ENCODE measurements around the gene PTPDC1.

The PTPDC1 gene

GRCh38 chr9:94148419-94148818 is 64.2 kb downstream of the PTPDC1 start:
- Histone ChIP-seq H3K27ac (ENCODE audit: low read length) (no peak overlapping the region), H3K27me3 (ENCODE audit: control insufficient read depth, insufficient read depth, low read length) (no peaks in the 10 kb centered on the region), H3K36me3 (ENCODE audit: control insufficient read depth, low read depth, low read length) (no peaks in the 10 kb centered on the region), H3K4me3 (ENCODE audit: low read length) (no peak overlapping the region), H3K4me1 (ENCODE audit: control insufficient read depth, low read depth, low read length) (peaks cover 17% of the 10 kb centered on the region), H3K9ac (ENCODE audit: low read length) (no peak overlapping the region), H3K9me3 (ENCODE audit: control insufficient read depth, low read depth, low read length) (no peaks in the 10 kb centered on the region)

- Histone ChIP-seq H3K36me3 (ENCODE audit: control insufficient read depth, low read depth, low read length) (no peaks in the 10 kb centered on the region), H3K27ac (ENCODE audit: low read length) (no peak overlapping the region), H3K9me3 (ENCODE audit: control insufficient read depth, low read depth, low read length) (no peaks in the 10 kb centered on the region), H3K4me1 (ENCODE audit: control insufficient read depth, low read depth, low read length) (peaks cover 17% of the 10 kb centered on the region), H3K9ac (ENCODE audit: low read length) (no peak overlapping the region), H3K27me3 (ENCODE audit: control insufficient read depth, insufficient read depth, low read length) (no peaks in the 10 kb centered on the region), H3K4me3 (ENCODE audit: low read length) (no peak overlapping the region)
Measured at GRCh38 chr9:94149696-94150095, 65.4 kb downstream of the PTPDC1 start.

- Histone ChIP-seq H3K36me3 (ENCODE audit: control insufficient read depth, low read depth, low read length) (no peaks in the 10 kb centered on the region), H3K9me3 (ENCODE audit: control insufficient read depth, low read depth, low read length) (no peaks in the 10 kb centered on the region), H3K4me1 (ENCODE audit: control insufficient read depth, low read depth, low read length) (peaks cover 17% of the 10 kb centered on the region), H3K9ac (ENCODE audit: low read length) (no peak overlapping the region), H3K4me3 (ENCODE audit: low read length) (peak overlapping the region; percentile 11), H3K27me3 (ENCODE audit: control insufficient read depth, insufficient read depth, low read length) (no peaks in the 10 kb centered on the region), H3K27ac (ENCODE audit: low read length) (no peak overlapping the region)
Measured at GRCh38 chr9:94150279-94150828, 66.1 kb downstream of the PTPDC1 start.

GRCh38 chr9:94150890-94151650 is 66.8 kb downstream of the PTPDC1 start:
- H3K9ac ChIP-seq (ENCODE audit: low read length): no peak overlapping the region

GRCh38 chr9:94153905-94154304 is 69.6 kb downstream of the PTPDC1 start:
- H3K9me3 ChIP-seq (ENCODE audit: control insufficient read depth, low read depth, low read length): no peaks in the 10 kb centered on the region
- no peaks in the 10 kb centered on the region for H3K27me3 ChIP-seq (ENCODE audit: control insufficient read depth, insufficient read depth, low read length)
- H3K4me3 ChIP-seq (ENCODE audit: low read length): no peak overlapping the region
- H3K36me3 ChIP-seq (ENCODE audit: control insufficient read depth, low read depth, low read length): no peaks in the 10 kb centered on the region
- no peak overlapping the region for H3K27ac ChIP-seq (ENCODE audit: low read length)
- no peak overlapping the region for H3K9ac ChIP-seq (ENCODE audit: low read length)
- H3K4me1 ChIP-seq (ENCODE audit: control insufficient read depth, low read depth, low read length): peaks cover 17% of the 10 kb centered on the region

More at GRCh38 chr9:94150890-94151650, 66.8 kb downstream of the PTPDC1 start:
- no peak overlapping the region for H3K27ac ChIP-seq (ENCODE audit: low read length)
- peaks cover 17% of the 10 kb centered on the region for H3K4me1 ChIP-seq (ENCODE audit: control insufficient read depth, low read depth, low read length)
- H3K9me3 ChIP-seq (ENCODE audit: control insufficient read depth, low read depth, low read length): no peaks in the 10 kb centered on the region
- no peaks in the 10 kb centered on the region for H3K36me3 ChIP-seq (ENCODE audit: control insufficient read depth, low read depth, low read length)
- H3K27me3 ChIP-seq (ENCODE audit: control insufficient read depth, insufficient read depth, low read length): no peaks in the 10 kb centered on the region
- H3K4me3 ChIP-seq (ENCODE audit: low read length): peak overlapping the region; percentile 11

- H3K4me3 ChIP-seq (ENCODE audit: low read length): no peak overlapping the region
- H3K9ac ChIP-seq (ENCODE audit: low read length): no peak overlapping the region
- no peaks in the 10 kb centered on the region for H3K36me3 ChIP-seq (ENCODE audit: control insufficient read depth, low read depth, low read length)
- H3K27me3 ChIP-seq (ENCODE audit: control insufficient read depth, insufficient read depth, low read length): no peaks in the 10 kb centered on the region
- H3K4me1 ChIP-seq (ENCODE audit: control insufficient read depth, low read depth, low read length): no peaks in the 10 kb centered on the region
- no peak overlapping the region for H3K27ac ChIP-seq (ENCODE audit: low read length)
- H3K9me3 ChIP-seq (ENCODE audit: control insufficient read depth, low read depth, low read length): no peaks in the 10 kb centered on the region
Measured at GRCh38 chr9:94156348-94157049, 72.2 kb downstream of the PTPDC1 start.

- Histone ChIP-seq H3K9me3 (ENCODE audit: control insufficient read depth, low read depth, low read length) (no peaks in the 10 kb centered on the region), H3K4me3 (ENCODE audit: low read length) (no peak overlapping the region), H3K4me1 (ENCODE audit: control insufficient read depth, low read depth, low read length) (no peaks in the 10 kb centered on the region), H3K9ac (ENCODE audit: low read length) (no peak overlapping the region), H3K27me3 (ENCODE audit: control insufficient read depth, insufficient read depth, low read length) (no peaks in the 10 kb centered on the region), H3K27ac (ENCODE audit: low read length) (no peak overlapping the region), H3K36me3 (ENCODE audit: control insufficient read depth, low read depth, low read length) (no peaks in the 10 kb centered on the region)
Measured at GRCh38 chr9:94157050-94157801, 73.0 kb downstream of the PTPDC1 start.
